Measurements from ENCODE around the gene C1QTNF1.

GRCh38 chr17:78991906-78992532 lies 31.9 kb upstream of the C1QTNF1 start:
- no peak for TF ChIP-seq ATF3 (IDR thresholded peaks at IDR 0.05)
- TF ChIP-seq, protein P1, sequence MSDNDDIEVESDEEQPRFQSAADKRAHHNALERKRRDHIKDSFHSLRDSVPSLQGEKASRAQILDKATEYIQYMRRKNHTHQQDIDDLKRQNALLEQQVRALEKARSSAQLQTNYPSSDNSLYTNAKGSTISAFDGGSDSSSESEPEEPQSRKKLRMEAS (IDR thresholded peaks at IDR 0.05), result no peak
- no peak for TF ChIP-seq CTCF (IDR thresholded peaks at IDR 0.05 in 2 of 3, conservative IDR thresholded peaks at IDR 0.05 in 1 of 3; ENCODE audit: borderline replicate concordance in 1 of 3, insufficient read depth in 1 of 3, low read depth in 2 of 3, low read length in 2 of 3)
- no peak for TF ChIP-seq POLR2A (IDR thresholded peaks at IDR 0.05; ENCODE audit: borderline replicate concordance, extremely low read depth, insufficient read depth, insufficient read length)
- no peak for TF ChIP-seq RAD21 (IDR thresholded peaks at IDR 0.05; ENCODE audit: low read depth)
- TF ChIP-seq EZH2 (IDR thresholded peaks at IDR 0.05), result no peak
- no peak for TF ChIP-seq POLR2AphosphoS5 (IDR thresholded peaks at IDR 0.05; ENCODE audit: low read depth, low read length)
- TF ChIP-seq, protein P2, sequence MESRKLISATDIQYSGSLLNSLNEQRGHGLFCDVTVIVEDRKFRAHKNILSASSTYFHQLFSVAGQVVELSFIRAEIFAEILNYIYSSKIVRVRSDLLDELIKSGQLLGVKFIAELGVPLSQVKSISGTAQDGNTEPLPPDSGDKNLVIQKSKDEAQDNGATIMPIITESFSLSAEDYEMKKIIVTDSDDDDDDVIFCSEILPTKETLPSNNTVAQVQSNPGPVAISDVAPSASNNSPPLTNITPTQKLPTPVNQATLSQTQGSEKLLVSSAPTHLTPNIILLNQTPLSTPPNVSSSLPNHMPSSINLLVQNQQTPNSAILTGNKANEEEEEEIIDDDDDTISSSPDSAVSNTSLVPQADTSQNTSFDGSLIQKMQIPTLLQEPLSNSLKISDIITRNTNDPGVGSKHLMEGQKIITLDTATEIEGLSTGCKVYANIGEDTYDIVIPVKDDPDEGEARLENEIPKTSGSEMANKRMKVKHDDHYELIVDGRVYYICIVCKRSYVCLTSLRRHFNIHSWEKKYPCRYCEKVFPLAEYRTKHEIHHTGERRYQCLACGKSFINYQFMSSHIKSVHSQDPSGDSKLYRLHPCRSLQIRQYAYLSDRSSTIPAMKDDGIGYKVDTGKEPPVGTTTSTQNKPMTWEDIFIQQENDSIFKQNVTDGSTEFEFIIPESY (IDR thresholded peaks at IDR 0.05; ENCODE audit: extremely low read depth, insufficient replicate concordance, low read length), result no peak
- TF ChIP-seq SIN3A (IDR thresholded peaks at IDR 0.05; ENCODE audit: low read depth), result no peak
- TF ChIP-seq REST (IDR thresholded peaks at IDR 0.05; ENCODE audit: low read depth), result no peak
- TF ChIP-seq CBX3 (IDR thresholded peaks at IDR 0.05; ENCODE audit: low read depth), result no peak
- no peak for TF ChIP-seq EZH2phosphoT487 (IDR thresholded peaks at IDR 0.05; ENCODE audit: borderline replicate concordance)
- no peak for TF ChIP-seq TCF7L2 (IDR thresholded peaks at IDR 0.05; ENCODE audit: borderline replicate concordance, extremely low read depth, insufficient read depth, insufficient read length)
- TF ChIP-seq SP1 (IDR thresholded peaks at IDR 0.05; ENCODE audit: low read depth), result no peak

Data from HCT116 (cell line).